Measurements from ENCODE around the gene PDZD7. TPM values are rescaled to one million over a fixed set of nuclear protein-coding genes. Genes with fewer than 3 reads are reported as not detected.

The PDZD7 gene
- total and polyA plus RNA-seq, 2 donors (not counting 3 experiments of a cell fraction or from before 2014, with no cell fraction given) = 0.41 to 1.6 TPM

DNA sequence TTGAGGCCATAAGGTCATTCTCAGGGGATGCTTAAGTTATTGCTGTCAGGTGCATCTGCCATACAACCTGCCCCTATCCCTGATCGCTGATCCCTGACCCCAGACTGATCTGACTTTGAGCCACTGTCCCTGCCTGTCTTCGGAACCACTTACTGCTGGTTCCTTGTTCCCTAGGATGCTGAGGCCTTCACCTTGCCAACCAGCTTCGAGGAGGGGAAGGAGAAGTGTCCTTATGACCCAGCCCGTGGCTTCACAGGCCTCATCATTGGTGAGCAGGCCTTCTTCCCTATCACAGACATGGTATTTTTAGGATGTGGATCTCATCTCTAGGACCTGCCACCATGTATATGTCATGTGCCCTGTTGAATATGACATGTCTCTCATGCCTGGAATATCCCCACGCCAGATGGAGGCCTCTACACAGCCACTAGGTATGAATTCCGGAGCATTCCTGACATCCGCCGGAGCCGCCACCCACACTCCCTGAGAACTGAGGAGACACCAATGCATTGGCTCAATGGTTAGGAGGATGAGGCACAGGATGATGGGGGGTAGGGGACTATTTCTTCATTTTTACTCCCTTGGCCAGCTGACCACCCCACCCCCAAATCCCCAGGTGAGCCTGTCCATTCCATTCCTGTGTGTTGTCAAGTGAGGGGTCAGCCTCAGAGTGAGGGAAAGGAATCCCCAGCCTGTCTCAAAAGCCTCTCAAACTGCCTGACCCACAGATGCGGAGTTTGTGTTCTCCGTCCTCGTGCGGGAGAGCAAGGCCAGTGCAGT, 52.6 kb downstream of the PDZD7 start:
- intact Hi-C loops (cut with micrococcal nuclease) (no loop called here), dilution Hi-C loops (cut with MboI; ENCODE audit: extremely low pct_ligation_motif_present, low sequenced_read_pairs) (no loop called here)
- H3K27ac ChIP-seq (ENCODE audit: insufficient read depth, low read depth, low read length) = no peak overlapping the region
- H3K4me2 ChIP-seq (ENCODE audit: insufficient read depth, low read length) = no peak overlapping the region
- no peaks in the 10 kb centered on the region for H3K9me1 ChIP-seq (replicated peaks; ENCODE audit: control insufficient read depth, extremely low read depth, insufficient read depth, low read length)
- DNase-seq (ENCODE audit: low read depth, low spot score) (no peak), FAIRE-seq (no peak)
- no peaks in the 10 kb centered on the region for H3K27me3 ChIP-seq (ENCODE audit: control insufficient read depth in 2 of 2, insufficient read depth in 2 of 2, low read length in 2 of 2)
- peaks cover 0 to 13% of the 10 kb centered on the region in 2 experiments for H3K36me3 ChIP-seq (ENCODE audit: control insufficient read depth in 2 of 2, extremely low read depth in 1 of 2, insufficient read depth in 2 of 2, low read length in 2 of 2)
- no peak for TF ChIP-seq POLR2A (IDR thresholded peaks at IDR 0.05; ENCODE audit: low read depth, low read length)
- no peak for TF ChIP-seq MYC (IDR thresholded peaks at IDR 0.05; ENCODE audit: low read depth, low read length)
- TF ChIP-seq, protein P1, sequence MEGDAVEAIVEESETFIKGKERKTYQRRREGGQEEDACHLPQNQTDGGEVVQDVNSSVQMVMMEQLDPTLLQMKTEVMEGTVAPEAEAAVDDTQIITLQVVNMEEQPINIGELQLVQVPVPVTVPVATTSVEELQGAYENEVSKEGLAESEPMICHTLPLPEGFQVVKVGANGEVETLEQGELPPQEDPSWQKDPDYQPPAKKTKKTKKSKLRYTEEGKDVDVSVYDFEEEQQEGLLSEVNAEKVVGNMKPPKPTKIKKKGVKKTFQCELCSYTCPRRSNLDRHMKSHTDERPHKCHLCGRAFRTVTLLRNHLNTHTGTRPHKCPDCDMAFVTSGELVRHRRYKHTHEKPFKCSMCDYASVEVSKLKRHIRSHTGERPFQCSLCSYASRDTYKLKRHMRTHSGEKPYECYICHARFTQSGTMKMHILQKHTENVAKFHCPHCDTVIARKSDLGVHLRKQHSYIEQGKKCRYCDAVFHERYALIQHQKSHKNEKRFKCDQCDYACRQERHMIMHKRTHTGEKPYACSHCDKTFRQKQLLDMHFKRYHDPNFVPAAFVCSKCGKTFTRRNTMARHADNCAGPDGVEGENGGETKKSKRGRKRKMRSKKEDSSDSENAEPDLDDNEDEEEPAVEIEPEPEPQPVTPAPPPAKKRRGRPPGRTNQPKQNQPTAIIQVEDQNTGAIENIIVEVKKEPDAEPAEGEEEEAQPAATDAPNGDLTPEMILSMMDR (IDR thresholded peaks at IDR 0.05; ENCODE audit: extremely low read depth in 1 of 2, insufficient read depth in 1 of 2, low read depth in 1 of 2, low read length in 2 of 2) = no peak
- TF ChIP-seq GATA2 (IDR thresholded peaks at IDR 0.05; ENCODE audit: insufficient read depth, insufficient read length, low read depth, low read length) = no peak
- no peak for TF ChIP-seq MAX (IDR thresholded peaks at IDR 0.05; ENCODE audit: insufficient read depth, insufficient read length)
- no peak for TF ChIP-seq FOS (IDR thresholded peaks at IDR 0.05; ENCODE audit: borderline replicate concordance, insufficient read depth, low read length)
- TF ChIP-seq EZH2 (IDR thresholded peaks at IDR 0.05; ENCODE audit: borderline replicate concordance, low read depth, low read length, severe bottlenecking) = no peak
- no peak for TF ChIP-seq POLR2AphosphoS5 (IDR thresholded peaks at IDR 0.05; ENCODE audit: insufficient read depth, low read depth, low read length)
- TF ChIP-seq JUN (IDR thresholded peaks at IDR 0.05; ENCODE audit: borderline replicate concordance, insufficient read depth, insufficient read length, low read depth) = no peak
- H4K20me1 ChIP-seq (replicated peaks; ENCODE audit: control insufficient read depth, extremely low read depth, insufficient read depth, low read length) = no peaks in the 10 kb centered on the region
- no peaks in the 10 kb centered on the region for H3K4me1 ChIP-seq (ENCODE audit: control insufficient read depth, extremely low read depth, insufficient read depth, low read length)
- no peak overlapping the region for H3K9ac ChIP-seq (replicated peaks; ENCODE audit: extremely low read depth, insufficient read depth, low read length)
- ChIA-PET POLR2A (no interaction called here), CTCF (no interaction called here)
- H3K9me3 ChIP-seq (replicated peaks; ENCODE audit: control insufficient read depth, insufficient read depth, low read length) = no peaks in the 10 kb centered on the region
- no TSS peak for BruUV-seq (replicated peaks)
- no peaks in the 10 kb centered on the region for H3K79me2 ChIP-seq (ENCODE audit: control insufficient read depth, insufficient read depth, low read length)
- H2AFZ ChIP-seq (ENCODE audit: low read depth, low read length) = no peak overlapping the region
- H3K4me3 ChIP-seq (replicated peaks in 1 of 3; ENCODE audit: insufficient read depth in 1 of 3, low read depth in 1 of 3, low read length in 3 of 3) = no peak overlapping the region

Data from endothelial cell of umbilical vein (primary cell).